Loucy (cell line): ENCODE results near the gene TDRD15.

ENCODE experiments used
- EZH2phosphoT487 ChIP-seq: fragments of 200-600 bp; IDR thresholded peaks from 2 replicates; pipeline ENCODE4 v1.6.1; 2018; ENCODE audit warnings: antibody characterized with exemption, mild to moderate bottlenecking, moderate library complexity, borderline replicate concordance
- TF ChIP-seq, protein P1 (sequence below): fragments of 200-600 bp; sonication (generic); conservative IDR thresholded peaks from 2 replicates; pipeline ENCODE4 v1.5.1; 2014; ENCODE audit warnings: mild to moderate bottlenecking, antibody characterized with exemption, low read length

DNA sequence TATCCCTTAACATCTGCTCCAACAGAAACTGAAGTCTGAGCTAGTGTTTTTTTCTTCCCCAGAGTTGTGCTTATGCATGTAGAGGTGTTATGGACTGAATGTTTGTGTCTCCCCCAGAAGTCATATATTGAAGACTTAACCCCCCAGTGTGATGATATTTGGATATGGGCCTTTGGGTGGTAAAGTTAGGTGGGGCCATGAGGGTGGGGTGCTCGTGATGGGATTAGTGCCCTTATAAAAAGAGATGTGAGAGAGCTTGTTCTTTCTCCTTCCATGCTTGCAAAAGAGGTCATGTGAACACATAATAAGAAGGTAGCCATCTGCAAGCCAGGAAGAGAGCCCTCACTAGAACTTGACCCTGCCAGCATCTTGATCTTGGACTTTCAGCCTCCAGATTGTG, 45.5 kb upstream of the TDRD15 start:
- TF ChIP-seq, protein P1, sequence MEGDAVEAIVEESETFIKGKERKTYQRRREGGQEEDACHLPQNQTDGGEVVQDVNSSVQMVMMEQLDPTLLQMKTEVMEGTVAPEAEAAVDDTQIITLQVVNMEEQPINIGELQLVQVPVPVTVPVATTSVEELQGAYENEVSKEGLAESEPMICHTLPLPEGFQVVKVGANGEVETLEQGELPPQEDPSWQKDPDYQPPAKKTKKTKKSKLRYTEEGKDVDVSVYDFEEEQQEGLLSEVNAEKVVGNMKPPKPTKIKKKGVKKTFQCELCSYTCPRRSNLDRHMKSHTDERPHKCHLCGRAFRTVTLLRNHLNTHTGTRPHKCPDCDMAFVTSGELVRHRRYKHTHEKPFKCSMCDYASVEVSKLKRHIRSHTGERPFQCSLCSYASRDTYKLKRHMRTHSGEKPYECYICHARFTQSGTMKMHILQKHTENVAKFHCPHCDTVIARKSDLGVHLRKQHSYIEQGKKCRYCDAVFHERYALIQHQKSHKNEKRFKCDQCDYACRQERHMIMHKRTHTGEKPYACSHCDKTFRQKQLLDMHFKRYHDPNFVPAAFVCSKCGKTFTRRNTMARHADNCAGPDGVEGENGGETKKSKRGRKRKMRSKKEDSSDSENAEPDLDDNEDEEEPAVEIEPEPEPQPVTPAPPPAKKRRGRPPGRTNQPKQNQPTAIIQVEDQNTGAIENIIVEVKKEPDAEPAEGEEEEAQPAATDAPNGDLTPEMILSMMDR, result no peak
- TF ChIP-seq EZH2phosphoT487, result no peak
